ENCODE measurements around the gene VAV3. TPM values are rescaled to one million over a fixed set of nuclear protein-coding genes. Genes with fewer than 3 reads are reported as not detected.
A peak's percentile ranks its signal among the peaks of the same experiment; 100 is the strongest.

VAV3 gene
- total RNA-seq, 2 experiments from 2014 or later = 1.2 to 1.3 TPM

GRCh38 chr1:107941531-107941930 is 23.4 kb downstream of the VAV3 start:
- H3K4me1 Mint-ChIP-seq = peaks cover 19% of the 10 kb centered on the region
- peaks cover 3% of the 10 kb centered on the region for H3K27me3 Mint-ChIP-seq
- ChIA-PET CTCF (interaction anchor here (0.6 kb wide), 1 partner anchor 90 kb away, joined by 4 read pairs; no protein-coding TSS in a partner anchor), POLR2A (no interaction called here)
- H3K4me3 Mint-ChIP-seq = no peak overlapping the region
- H3K9me3 Mint-ChIP-seq = peaks cover 2% of the 10 kb centered on the region
- no peak overlapping the region for H3K27ac Mint-ChIP-seq
- H3K36me3 Mint-ChIP-seq (ENCODE audit: low read depth) = no peaks in the 10 kb centered on the region
- DNase-seq = no peak

GRCh38 chr1:107941123-107941522 is 23.9 kb downstream of the VAV3 start:
- no peak overlapping the region for H3K27ac Mint-ChIP-seq
- CTCF ChIA-PET = no interaction called here

GRCh38 chr1:107940701-107941100 is 24.3 kb downstream of the VAV3 start:
- POLR2A ChIA-PET = no interaction called here
- Mint-ChIP-seq H3K27me3 (peaks cover under 1% of the 10 kb centered on the region), H3K4me3 (no peak overlapping the region), H3K4me1 (peaks cover 24% of the 10 kb centered on the region), H3K27ac (no peak overlapping the region), H3K9me3 (peaks cover 2% of the 10 kb centered on the region), H3K36me3 (ENCODE audit: low read depth) (no peaks in the 10 kb centered on the region)
- no peak for DNase-seq
- CTCF ChIA-PET = no interaction called here

More at GRCh38 chr1:107941123-107941522, 23.9 kb downstream of the VAV3 start:
- peaks cover 21% of the 10 kb centered on the region for H3K4me1 Mint-ChIP-seq
- H3K9me3 Mint-ChIP-seq = peaks cover 2% of the 10 kb centered on the region
- POLR2A ChIA-PET = no interaction called here
- no peak overlapping the region for H3K4me3 Mint-ChIP-seq
- H3K36me3 Mint-ChIP-seq (ENCODE audit: low read depth) = no peaks in the 10 kb centered on the region
- H3K27me3 Mint-ChIP-seq = peaks cover 3% of the 10 kb centered on the region
- DNase-seq = no peak

- POLR2A ChIA-PET = no interaction called here
Observed at GRCh38 chr1:107940017-107940577, 24.9 kb downstream of the VAV3 start.

GRCh38 chr1:107939256-107939655 is 25.7 kb downstream of the VAV3 start:
- no peak for DNase-seq
- no peaks in the 10 kb centered on the region for H3K36me3 Mint-ChIP-seq (ENCODE audit: low read depth)
- H3K9me3 Mint-ChIP-seq = peaks cover 2% of the 10 kb centered on the region
- no peak overlapping the region for H3K4me3 Mint-ChIP-seq
- no peak overlapping the region for H3K27ac Mint-ChIP-seq
- H3K27me3 Mint-ChIP-seq = no peaks in the 10 kb centered on the region
- CTCF ChIA-PET = interaction anchor here (0.7 kb wide), 1 partner anchor 10 kb away, joined by 3 read pairs; no protein-coding TSS in a partner anchor
- H3K4me1 Mint-ChIP-seq = peaks cover 38% of the 10 kb centered on the region
- POLR2A ChIA-PET = no interaction called here

More at GRCh38 chr1:107940017-107940577, 24.9 kb downstream of the VAV3 start:
- CTCF ChIA-PET = interaction anchor here (0.7 kb wide), 1 partner anchor 11 kb away, joined by 3 read pairs; no protein-coding TSS in a partner anchor
- no peak overlapping the region for H3K4me3 Mint-ChIP-seq
- H3K4me1 Mint-ChIP-seq = peaks cover 30% of the 10 kb centered on the region
- H3K9me3 Mint-ChIP-seq = peaks cover 2% of the 10 kb centered on the region
- no peaks in the 10 kb centered on the region for H3K36me3 Mint-ChIP-seq (ENCODE audit: low read depth)
- no peaks in the 10 kb centered on the region for H3K27me3 Mint-ChIP-seq
- H3K27ac Mint-ChIP-seq = no peak overlapping the region
- DNase-seq = no peak

- peak; percentile 27 for DNase-seq
- ChIA-PET CTCF (no interaction called here), POLR2A (interaction anchor here (0.6 kb wide), 1 partner anchor 104 kb away, joined by 3 read pairs; no protein-coding TSS in a partner anchor)
- peak overlapping the region; percentile 20 for H3K27ac Mint-ChIP-seq
- no peak overlapping the region for H3K4me3 Mint-ChIP-seq
- H3K27me3 Mint-ChIP-seq = no peaks in the 10 kb centered on the region
- H3K9me3 Mint-ChIP-seq = peaks cover 2% of the 10 kb centered on the region
- no peaks in the 10 kb centered on the region for H3K36me3 Mint-ChIP-seq (ENCODE audit: low read depth)
- peaks cover 36% of the 10 kb centered on the region for H3K4me1 Mint-ChIP-seq
Observed at GRCh38 chr1:107936498-107937481, 28.2 kb downstream of the VAV3 start.

GRCh38 chr1:107935396-107936064 is 29.4 kb downstream of the VAV3 start:
- no peaks in the 10 kb centered on the region for H3K36me3 Mint-ChIP-seq (ENCODE audit: low read depth)
- H3K27ac Mint-ChIP-seq = peak overlapping the region; percentile 34
- H3K4me3 Mint-ChIP-seq = no peak overlapping the region
- CTCF ChIA-PET = no interaction called here
- POLR2A ChIA-PET = no interaction called here
- no peaks in the 10 kb centered on the region for H3K27me3 Mint-ChIP-seq
- peak; percentile 27 for DNase-seq
- H3K4me1 Mint-ChIP-seq = peaks cover 32% of the 10 kb centered on the region
- peaks cover 2% of the 10 kb centered on the region for H3K9me3 Mint-ChIP-seq

- peaks cover 2% of the 10 kb centered on the region for H3K9me3 Mint-ChIP-seq
- no peaks in the 10 kb centered on the region for H3K27me3 Mint-ChIP-seq
Observed at GRCh38 chr1:107934578-107934977, 30.4 kb downstream of the VAV3 start.

GRCh38 chr1:107933736-107934135 is 31.2 kb downstream of the VAV3 start:
- Mint-ChIP-seq H3K9me3 (no peaks in the 10 kb centered on the region), H3K27ac (no peak overlapping the region), H3K36me3 (ENCODE audit: low read depth) (no peaks in the 10 kb centered on the region), H3K4me3 (no peak overlapping the region), H3K27me3 (no peaks in the 10 kb centered on the region), H3K4me1 (peaks cover 33% of the 10 kb centered on the region)
- no peak for DNase-seq
- POLR2A ChIA-PET = no interaction called here
- CTCF ChIA-PET = interaction anchor here (0.6 to 0.7 kb wide), 3 partner anchors 11 to 1281 kb away, joined by 3 to 6 read pairs (median 5); no protein-coding TSS in a partner anchor

More at GRCh38 chr1:107934578-107934977, 30.4 kb downstream of the VAV3 start:
- POLR2A ChIA-PET = no interaction called here
- no peak overlapping the region for H3K4me3 Mint-ChIP-seq
- H3K4me1 Mint-ChIP-seq = peaks cover 33% of the 10 kb centered on the region
- DNase-seq = no peak
- CTCF ChIA-PET = no interaction called here
- no peaks in the 10 kb centered on the region for H3K36me3 Mint-ChIP-seq (ENCODE audit: low read depth)
- no peak overlapping the region for H3K27ac Mint-ChIP-seq

GRCh38 chr1:107930292-107930691 is 34.7 kb downstream of the VAV3 start:
- H3K27ac Mint-ChIP-seq = no peak overlapping the region
- DNase-seq = no peak
- no peaks in the 10 kb centered on the region for H3K9me3 Mint-ChIP-seq
- ChIA-PET CTCF (no interaction called here), POLR2A (no interaction called here)
- H3K4me3 Mint-ChIP-seq = no peak overlapping the region
- H3K36me3 Mint-ChIP-seq (ENCODE audit: low read depth) = no peaks in the 10 kb centered on the region
- H3K4me1 Mint-ChIP-seq = peaks cover 15% of the 10 kb centered on the region
- no peaks in the 10 kb centered on the region for H3K27me3 Mint-ChIP-seq

- H3K4me1 Mint-ChIP-seq = peaks cover 3% of the 10 kb centered on the region
- ChIA-PET POLR2A (no interaction called here), CTCF (interaction anchor here (1.5 kb wide), 1 partner anchor 24 kb away, joined by 3 read pairs; no protein-coding TSS in a partner anchor)
- DNase-seq = no peak
- no peak overlapping the region for H3K4me3 Mint-ChIP-seq
- H3K9me3 Mint-ChIP-seq = peaks cover 2% of the 10 kb centered on the region
- no peaks in the 10 kb centered on the region for H3K36me3 Mint-ChIP-seq (ENCODE audit: low read depth)
- H3K27me3 Mint-ChIP-seq = no peaks in the 10 kb centered on the region
- no peak overlapping the region for H3K27ac Mint-ChIP-seq
Observed at GRCh38 chr1:107927820-107928219, 37.2 kb downstream of the VAV3 start.

- peaks cover 2% of the 10 kb centered on the region for H3K9me3 Mint-ChIP-seq
- CTCF ChIA-PET = interaction anchor here (1.0 to 1.5 kb wide), 2 partner anchors 23 to 24 kb away, joined by 3 read pairs; no protein-coding TSS in a partner anchor
- no peak overlapping the region for H3K27ac Mint-ChIP-seq
Observed at GRCh38 chr1:107926436-107927080, 38.4 kb downstream of the VAV3 start.

More at GRCh38 chr1:107926436-107927080, 38.4 kb downstream of the VAV3 start:
- Mint-ChIP-seq H3K4me1 (peaks cover 3% of the 10 kb centered on the region), H3K36me3 (ENCODE audit: low read depth) (no peaks in the 10 kb centered on the region), H3K4me3 (no peak overlapping the region), H3K27me3 (no peaks in the 10 kb centered on the region)
- DNase-seq = no peak
- POLR2A ChIA-PET = no interaction called here
